DOHH2 (cell line): ENCODE measurements around the gene DSC3.

ENCODE experiments used
- H3F3A ChIP-seq: fragments of 200-600 bp; sonication (generic), shearing (Covaris generic); 2 replicates; pipeline ENCODE4 v1.6.0; 2016; ENCODE audit warnings: antibody characterized with exemption, mild to moderate bottlenecking; ENCODE audit not compliant: control insufficient read depth, insufficient read depth
- H3K27ac ChIP-seq: fragments of 200-600 bp; sonication (generic); 2 replicates; pipeline ENCODE4 v1.5.1; 2014; ENCODE audit warnings: low read depth, mild to moderate bottlenecking, low read length, moderate library complexity
- H3K27me3 ChIP-seq: fragments of 200-600 bp; sonication (generic); 2 replicates; pipeline ENCODE4 v1.6.1; 2014; ENCODE audit warnings: mild to moderate bottlenecking, low read length, mixed read lengths; ENCODE audit not compliant: control insufficient read depth
- H3K36me3 ChIP-seq: fragments of 200-600 bp; sonication (generic); 2 replicates; pipeline ENCODE4 v1.6.1; 2014; ENCODE audit warnings: mild to moderate bottlenecking, low read length, moderate library complexity, mixed read lengths; ENCODE audit not compliant: control insufficient read depth
- H3K4me1 ChIP-seq: fragments of 200-600 bp; sonication (generic); 2 replicates; pipeline ENCODE4 v1.6.1; 2014; ENCODE audit warnings: mild to moderate bottlenecking, low read length, mixed read lengths; ENCODE audit not compliant: control insufficient read depth
- H3K4me2 ChIP-seq: fragments of 200-600 bp; sonication (generic); 2 replicates; pipeline ENCODE4 v1.6.0; 2014; ENCODE audit warnings: mild to moderate bottlenecking, low read length, moderate library complexity
- H3K4me3 ChIP-seq: fragments of 200-600 bp; sonication (generic); 2 replicates; pipeline ENCODE4 v1.5.1; 2014; ENCODE audit warnings: mild to moderate bottlenecking, low read length, mixed read lengths
- H3K79me2 ChIP-seq: fragments of 200-600 bp; sonication (generic); 2 replicates; pipeline ENCODE4 v1.6.1; 2014; ENCODE audit warnings: mild to moderate bottlenecking, low read length, mixed read lengths; ENCODE audit not compliant: control insufficient read depth
- H3K9me2 ChIP-seq: fragments of 200-600 bp; sonication (generic); replicated peaks from 2 replicates; pipeline ENCODE4 v1.6.1; 2014; ENCODE audit warnings: mild to moderate bottlenecking, low read length, mixed read lengths; ENCODE audit not compliant: control insufficient read depth
- H3K9me3 ChIP-seq: fragments of 200-600 bp; sonication (generic); 2 replicates; pipeline ENCODE4 v1.6.1; 2014; ENCODE audit warnings: antibody characterized with exemption, low read length, mixed read lengths; ENCODE audit not compliant: control insufficient read depth, insufficient read depth
- H4K20me1 ChIP-seq: fragments of 200-600 bp; sonication (generic); 2 replicates; pipeline ENCODE4 v1.6.0; 2014; ENCODE audit warnings: low read depth, mild to moderate bottlenecking, antibody characterized with exemption, low read length, moderate library complexity; ENCODE audit not compliant: control insufficient read depth, insufficient read depth
- EZH2phosphoT487 ChIP-seq: fragments of 200-600 bp; sonication (generic); IDR thresholded peaks from 2 replicates; pipeline ENCODE4 v1.6.1; 2017; ENCODE audit warnings: borderline replicate concordance, mild to moderate bottlenecking, antibody characterized with exemption, low read length, moderate library complexity, mixed read lengths
- TF ChIP-seq, protein P1 (sequence below): fragments of 200-600 bp; sonication (generic); IDR thresholded peaks from one replicate; pipeline ENCODE4 v1.5.1; 2014; ENCODE audit warnings: antibody characterized with exemption, mild to moderate bottlenecking, low read depth, low read length; ENCODE audit not compliant: poor library complexity, severe bottlenecking

Gene DSC3

DNA sequence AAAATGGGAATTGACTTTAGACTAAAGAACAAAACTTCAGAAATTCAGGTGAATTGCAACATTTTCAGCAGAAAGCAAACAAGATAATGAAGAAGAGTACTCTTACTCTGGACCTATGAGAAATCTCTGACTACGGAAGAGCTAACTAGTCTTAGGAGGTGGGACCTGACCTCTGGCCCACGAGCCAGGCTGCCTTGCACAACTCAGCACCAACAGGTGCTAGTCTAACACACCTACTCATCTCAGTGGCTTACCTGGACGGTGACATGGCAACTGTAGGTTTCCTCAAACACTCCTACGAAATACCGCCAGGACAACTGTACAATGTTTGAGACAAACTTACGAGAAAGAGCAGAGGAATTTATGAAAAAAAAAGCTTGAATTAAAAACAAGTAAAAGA is 3.1 kb upstream of the DSC3 start:
- no peaks in the 10 kb centered on the region for H3K27me3 ChIP-seq
- no peaks in the 10 kb centered on the region for H3K36me3 ChIP-seq
- H3K9me2 ChIP-seq = no peaks in the 10 kb centered on the region
- H3K9me3 ChIP-seq = peaks cover 21% of the 10 kb centered on the region; the same call in 1 of the 2 replicates
- H3K27ac ChIP-seq = no peak overlapping the region
- no peaks in the 10 kb centered on the region for H3F3A ChIP-seq
- no peak overlapping the region for H3K4me3 ChIP-seq
- no peaks in the 10 kb centered on the region for H3K79me2 ChIP-seq
- no peak overlapping the region for H3K4me2 ChIP-seq
- H3K4me1 ChIP-seq = no peaks in the 10 kb centered on the region
- no peaks in the 10 kb centered on the region for H4K20me1 ChIP-seq
- TF ChIP-seq, protein P1, sequence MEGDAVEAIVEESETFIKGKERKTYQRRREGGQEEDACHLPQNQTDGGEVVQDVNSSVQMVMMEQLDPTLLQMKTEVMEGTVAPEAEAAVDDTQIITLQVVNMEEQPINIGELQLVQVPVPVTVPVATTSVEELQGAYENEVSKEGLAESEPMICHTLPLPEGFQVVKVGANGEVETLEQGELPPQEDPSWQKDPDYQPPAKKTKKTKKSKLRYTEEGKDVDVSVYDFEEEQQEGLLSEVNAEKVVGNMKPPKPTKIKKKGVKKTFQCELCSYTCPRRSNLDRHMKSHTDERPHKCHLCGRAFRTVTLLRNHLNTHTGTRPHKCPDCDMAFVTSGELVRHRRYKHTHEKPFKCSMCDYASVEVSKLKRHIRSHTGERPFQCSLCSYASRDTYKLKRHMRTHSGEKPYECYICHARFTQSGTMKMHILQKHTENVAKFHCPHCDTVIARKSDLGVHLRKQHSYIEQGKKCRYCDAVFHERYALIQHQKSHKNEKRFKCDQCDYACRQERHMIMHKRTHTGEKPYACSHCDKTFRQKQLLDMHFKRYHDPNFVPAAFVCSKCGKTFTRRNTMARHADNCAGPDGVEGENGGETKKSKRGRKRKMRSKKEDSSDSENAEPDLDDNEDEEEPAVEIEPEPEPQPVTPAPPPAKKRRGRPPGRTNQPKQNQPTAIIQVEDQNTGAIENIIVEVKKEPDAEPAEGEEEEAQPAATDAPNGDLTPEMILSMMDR = no peak
- TF ChIP-seq EZH2phosphoT487 = no peak

DNA sequence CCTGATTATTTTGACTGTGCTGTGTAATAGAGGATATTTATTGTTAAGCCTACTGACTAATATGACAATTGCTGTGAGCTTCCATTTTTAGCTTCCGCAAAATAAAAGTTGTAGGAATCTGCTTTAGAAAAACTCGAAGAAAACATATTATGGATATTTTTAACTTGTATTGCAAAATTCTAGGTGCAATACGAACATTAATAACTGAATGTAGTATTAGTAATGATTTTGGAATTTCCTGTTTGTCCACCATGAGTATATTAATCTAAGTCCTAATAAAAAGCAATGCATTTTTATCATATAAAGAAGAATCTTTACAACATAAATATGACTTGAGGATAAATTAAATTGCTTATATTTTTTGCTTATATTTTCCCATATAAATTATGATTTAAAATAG is 2.4 kb upstream of the DSC3 start:
- H3K36me3 ChIP-seq = no peaks in the 10 kb centered on the region
- H3K4me1 ChIP-seq = no peaks in the 10 kb centered on the region
- H3K9me3 ChIP-seq = peaks cover 21% of the 10 kb centered on the region; the same call in 1 of the 2 replicates
- H3K9me2 ChIP-seq = no peaks in the 10 kb centered on the region
- no peak overlapping the region for H3K27ac ChIP-seq
- H3K4me2 ChIP-seq = no peak overlapping the region
- no peaks in the 10 kb centered on the region for H3F3A ChIP-seq
- TF ChIP-seq, protein P1 = no peak
- TF ChIP-seq EZH2phosphoT487 = no peak
- no peak overlapping the region for H3K4me3 ChIP-seq
- no peaks in the 10 kb centered on the region for H4K20me1 ChIP-seq
- no peaks in the 10 kb centered on the region for H3K79me2 ChIP-seq
- no peaks in the 10 kb centered on the region for H3K27me3 ChIP-seq

DNA sequence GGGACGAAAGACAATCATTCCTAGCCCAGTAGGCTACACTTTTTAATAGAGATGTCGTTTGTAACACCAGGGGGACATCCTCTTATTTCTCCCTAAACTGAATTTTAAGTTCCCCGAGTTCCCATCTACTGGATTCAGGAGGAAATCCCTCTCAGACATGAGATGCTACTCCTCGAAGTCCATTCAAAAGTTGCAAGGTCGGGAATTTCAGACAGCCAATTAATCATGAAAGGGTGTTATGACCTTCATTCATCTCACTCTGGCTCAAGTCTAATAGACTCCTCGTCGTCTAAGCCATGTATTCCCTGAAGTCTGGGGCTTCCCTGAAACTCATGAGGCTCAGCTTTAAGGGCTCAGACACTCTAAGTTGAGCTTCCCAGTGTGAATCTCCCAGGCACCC is 1.2 kb upstream of the DSC3 start:
- Histone ChIP-seq H3K9me2 (no peaks in the 10 kb centered on the region), H3K9me3 (peaks cover 21% of the 10 kb centered on the region; the same call in 1 of the 2 replicates), H3K4me1 (no peaks in the 10 kb centered on the region), H3K27me3 (no peaks in the 10 kb centered on the region), H3K4me2 (no peak overlapping the region), H3F3A (no peaks in the 10 kb centered on the region), H3K4me3 (no peak overlapping the region), H3K27ac (no peak overlapping the region), H3K36me3 (no peaks in the 10 kb centered on the region), H3K79me2 (no peaks in the 10 kb centered on the region), H4K20me1 (no peaks in the 10 kb centered on the region)
- TF ChIP-seq EZH2phosphoT487 = no peak
- TF ChIP-seq, protein P1 = no peak

DNA sequence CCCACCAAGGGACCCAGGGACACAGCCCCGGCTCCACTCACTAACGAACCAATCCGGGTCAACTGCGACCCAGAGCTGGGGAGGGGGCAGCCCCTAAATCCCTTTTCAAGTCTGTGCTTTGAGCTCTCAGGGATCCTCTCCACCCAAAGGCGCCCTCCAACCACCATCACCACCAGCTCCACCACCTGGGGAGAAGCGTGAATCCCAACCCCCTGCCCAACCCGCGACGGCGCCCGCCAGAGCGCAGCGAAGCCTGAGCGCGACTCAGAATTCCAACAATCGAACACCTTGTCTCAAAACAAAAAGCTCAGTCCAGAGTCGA is 497 bp downstream of the DSC3 start:
- no peaks in the 10 kb centered on the region for H3K4me1 ChIP-seq
- H3K27me3 ChIP-seq = no peaks in the 10 kb centered on the region
- H3K27ac ChIP-seq = no peak overlapping the region
- no peaks in the 10 kb centered on the region for H4K20me1 ChIP-seq
- TF ChIP-seq, protein P1 = no peak
- no peak for TF ChIP-seq EZH2phosphoT487
- H3K9me2 ChIP-seq = no peaks in the 10 kb centered on the region
- H3F3A ChIP-seq = no peaks in the 10 kb centered on the region
- H3K4me2 ChIP-seq = no peak overlapping the region
- peaks cover 21% of the 10 kb centered on the region; the same call in 1 of the 2 replicates for H3K9me3 ChIP-seq
- no peaks in the 10 kb centered on the region for H3K36me3 ChIP-seq
- H3K79me2 ChIP-seq = no peaks in the 10 kb centered on the region
- H3K4me3 ChIP-seq = no peak overlapping the region
